Measurements from ENCODE around the gene ZDHHC14.
A peak's percentile ranks its signal among the peaks of the same experiment; 100 is the strongest.
"Not testable (repeated sequence)": the region's sequence is repeated elsewhere in the genome, so short reads cannot be mapped to it uniquely, and the experiment has no call there.

The ZDHHC14 gene

GRCh38 chr6:157380779-157381561 is at the start of gene ZDHHC14:
Gene ZDHHC14 (plus strand): TSS chr6:157381190.
- DNase-seq (ENCODE audit: insufficient read length, low spot score), result peak; percentile 78

GRCh38 chr6:157332813-157333212 is 48.2 kb upstream of the ZDHHC14 start:
- DNase-seq (ENCODE audit: insufficient read length, low spot score) (no peak), FAIRE-seq (no peak)

More at GRCh38 chr6:157380779-157381561, at the start of gene ZDHHC14:
- peak; percentile 66 for FAIRE-seq

GRCh38 chr6:157333537-157333936 is 47.5 kb upstream of the ZDHHC14 start:
- no peak for FAIRE-seq

GRCh38 chr6:157333956-157334355 is 47.0 kb upstream of the ZDHHC14 start:
- no peak for DNase-seq (ENCODE audit: insufficient read length, low spot score)
- FAIRE-seq, result no peak

More at GRCh38 chr6:157333537-157333936, 47.5 kb upstream of the ZDHHC14 start:
- DNase-seq (ENCODE audit: insufficient read length, low spot score), result no peak

- DNase-seq (ENCODE audit: insufficient read length, low spot score), result no peak
These were observed 45.2 kb upstream of the ZDHHC14 start for GRCh38 chr6:157335829-157336228.

GRCh38 chr6:157337276-157337675 is 43.7 kb upstream of the ZDHHC14 start:
- not testable (repeated sequence) for FAIRE-seq; DNase-seq (ENCODE audit: insufficient read length, low spot score)

More at GRCh38 chr6:157335829-157336228, 45.2 kb upstream of the ZDHHC14 start:
- FAIRE-seq, result no peak

GRCh38 chr6:157337751-157338150 is 43.2 kb upstream of the ZDHHC14 start:
- FAIRE-seq (no peak), DNase-seq (ENCODE audit: insufficient read length, low spot score) (no peak)

- DNase-seq (ENCODE audit: insufficient read length, low spot score) (no peak), FAIRE-seq (no peak)
These were observed 41.6 kb upstream of the ZDHHC14 start for GRCh38 chr6:157339432-157339831.

GRCh38 chr6:157343732-157344131 is 37.3 kb upstream of the ZDHHC14 start:
- DNase-seq (ENCODE audit: insufficient read length, low spot score) (no peak), FAIRE-seq (no peak)

GRCh38 chr6:157346373-157346772 is 34.6 kb upstream of the ZDHHC14 start:
- no peak for FAIRE-seq
- DNase-seq (ENCODE audit: insufficient read length, low spot score), result no peak

- FAIRE-seq (no peak), DNase-seq (ENCODE audit: insufficient read length, low spot score) (no peak)
These were observed 22.7 kb upstream of the ZDHHC14 start for GRCh38 chr6:157358287-157358686.

- DNase-seq (ENCODE audit: insufficient read length, low spot score) (no peak), FAIRE-seq (no peak)
These were observed 19.1 kb upstream of the ZDHHC14 start for GRCh38 chr6:157361886-157362285.

- DNase-seq (ENCODE audit: insufficient read length, low spot score) (no peak), FAIRE-seq (no peak)
These were observed 16.3 kb upstream of the ZDHHC14 start for GRCh38 chr6:157364705-157365104.

- DNase-seq (ENCODE audit: insufficient read length, low spot score) (no peak), FAIRE-seq (no peak)
These were observed 14.3 kb upstream of the ZDHHC14 start for GRCh38 chr6:157366648-157367047.

- FAIRE-seq, result peak; percentile 77
- DNase-seq (ENCODE audit: insufficient read length, low spot score), result no peak
These were observed 12.5 kb upstream of the ZDHHC14 start for GRCh38 chr6:157368359-157369049.

GRCh38 chr6:157370755-157371154 is 10.2 kb upstream of the ZDHHC14 start:
- DNase-seq (ENCODE audit: insufficient read length, low spot score) (no peak), FAIRE-seq (no peak)

GRCh38 chr6:157372501-157373280 is 8.3 kb upstream of the ZDHHC14 start:
- DNase-seq (ENCODE audit: insufficient read length, low spot score) (no peak), FAIRE-seq (no peak)

- FAIRE-seq, result no peak
- DNase-seq (ENCODE audit: insufficient read length, low spot score), result no peak
These were observed 6.0 kb upstream of the ZDHHC14 start for GRCh38 chr6:157374889-157375443.

- FAIRE-seq, result no peak
- DNase-seq (ENCODE audit: insufficient read length, low spot score), result no peak
These were observed 4.7 kb upstream of the ZDHHC14 start for GRCh38 chr6:157376241-157376640.

- no peak for FAIRE-seq
- no peak for DNase-seq (ENCODE audit: insufficient read length, low spot score)
These were observed 4.2 kb upstream of the ZDHHC14 start for GRCh38 chr6:157376706-157377230.
